Fibroblast of lung (primary cell): ENCODE measurements around the gene GNAT3. TPM values are rescaled to one million over a fixed set of nuclear protein-coding genes. Genes with fewer than 3 reads are reported as not detected.
A peak's percentile ranks its signal among the peaks of the same experiment; 100 is the strongest.

ENCODE experiments used
- DNase-seq, 2 donors: peaks; one replicate each; pipeline versions ENCODE4 v3.0.0 to v3.0.0-alpha.2; 2010; ENCODE audit warnings: low read depth in 2 of 2
- H2AFZ ChIP-seq: 2 replicates; pipeline ENCODE4 v1.5.1; 2012; ENCODE audit warnings: low read length, control low read depth, inconsistent platforms
- H3K27ac ChIP-seq: 2 replicates; pipeline ENCODE4 v1.5.1; 2011; ENCODE audit warnings: low read length, control low read depth; ENCODE audit not compliant: insufficient read depth
- H3K27me3 ChIP-seq: 2 replicates; pipeline ENCODE4 v1.5.1; 2011; ENCODE audit warnings: mild to moderate bottlenecking, low read length; ENCODE audit not compliant: control insufficient read depth, insufficient read depth
- H3K36me3 ChIP-seq: 2 replicates; pipeline ENCODE4 v1.5.1; 2011; ENCODE audit warnings: low read length; ENCODE audit not compliant: control insufficient read depth, insufficient read depth
- H3K4me1 ChIP-seq: 2 replicates; pipeline ENCODE4 v1.5.1; 2011; ENCODE audit warnings: low read length; ENCODE audit not compliant: control insufficient read depth, insufficient read depth; ENCODE audit errors: extremely low read depth
- H3K4me2 ChIP-seq: 2 replicates; pipeline ENCODE4 v1.5.1; 2011; ENCODE audit warnings: low read length, control low read depth; ENCODE audit not compliant: insufficient read depth; ENCODE audit errors: extremely low read depth
- H3K4me3 ChIP-seq, 4 experiments: fragments of 200-600 bp in 1 of 4; sonication (generic) in 1 of 4; replicated peaks in 1 of 4; 2 replicates each; pipeline ENCODE4 v1.5.1; 2011 to 2016; ENCODE audit warnings: low read length in 4 of 4, low read depth in 3 of 4, mild to moderate bottlenecking in 3 of 4, control low read depth in 2 of 4, inconsistent platforms in 1 of 4, mixed read lengths in 1 of 4; ENCODE audit not compliant: insufficient read depth in 1 of 4; ENCODE audit errors: control extremely low read depth in 1 of 4
- H3K79me2 ChIP-seq: 2 replicates; pipeline ENCODE4 v1.5.1; 2012; ENCODE audit warnings: mild to moderate bottlenecking, low read length, inconsistent platforms; ENCODE audit not compliant: control insufficient read depth, insufficient read depth
- H3K9ac ChIP-seq: 2 replicates; pipeline ENCODE4 v1.5.1; 2011; ENCODE audit warnings: mild to moderate bottlenecking, low read length, control low read depth; ENCODE audit not compliant: insufficient read depth
- H3K9me3 ChIP-seq: 2 replicates; pipeline ENCODE4 v1.5.1; 2012; ENCODE audit warnings: low read depth, low read length; ENCODE audit not compliant: control insufficient read depth, insufficient read depth
- H4K20me1 ChIP-seq: 2 replicates; pipeline ENCODE4 v1.5.1; 2011; ENCODE audit warnings: low read length; ENCODE audit not compliant: control insufficient read depth, insufficient read depth; ENCODE audit errors: extremely low read depth
- CTCF ChIP-seq, 2 donors: IDR thresholded peaks in 1 of 2; conservative IDR thresholded peaks in 1 of 2; 1 replicate in 1 of 2; 2 replicates in 1 of 2; pipeline ENCODE4 v1.5.1; 2011 to 2012; ENCODE audit warnings: low read length in 2 of 2, control low read depth in 1 of 2, inconsistent platforms in 1 of 2, low read depth in 1 of 2, mild to moderate bottlenecking in 1 of 2
- EZH2 ChIP-seq: IDR thresholded peaks from 2 replicates; pipeline ENCODE4 v1.5.1; 2012; ENCODE audit warnings: low read length, control low read depth, mild to moderate bottlenecking; ENCODE audit errors: missing control alignments
- polyA plus RNA-seq, 2 donors: library from polyadenylated mRNA; depleted of rRNA in 1 of 2; stranded (reverse) in 1 of 2; unstranded in 1 of 2; fragments of >200 nt; gene quantifications; 2 replicates each; pipeline ENCODE4 v1.2.1, GENCODE V29; 2011 to 2012; ENCODE audit warnings: missing spikeins in 1 of 2
- total RNA-seq: library from RNA; depleted of rRNA; stranded (reverse); fragments of >200 nt; gene quantifications from 2 replicates; pipeline ENCODE4 v1.2.1, GENCODE V29; 2014

The GNAT3 gene
- total and polyA plus RNA-seq, 2 donors (not counting 1 experiment from before 2014, with no cell fraction given), result not detected

GRCh38 chr7:80498481-80499349 lies 13.1 kb downstream of the GNAT3 start:
- Histone ChIP-seq H3K9ac (peak overlapping the region; percentile 14), H3K27ac (peak overlapping the region; percentile 74), H3K4me2 (peak overlapping the region; percentile 58), H3K27me3 (no peaks in the 10 kb centered on the region), H2AFZ (no peak overlapping the region), H3K4me1 (peaks cover 5% of the 10 kb centered on the region), H3K36me3 (no peaks in the 10 kb centered on the region), H3K79me2 (no peaks in the 10 kb centered on the region), H3K4me3 (no peak overlapping the region), H4K20me1 (no peaks in the 10 kb centered on the region), H3K9me3 (no peaks in the 10 kb centered on the region)
- DNase-seq, result peak; percentile 53 to 92
- TF ChIP-seq CTCF (conservative IDR thresholded peaks at IDR 0.05 in 1 of 2, IDR thresholded peaks at IDR 0.05 in 1 of 2; ENCODE audit: low read depth in 1 of 2, low read length in 2 of 2) (no peak), EZH2 (no peak)

GRCh38 chr7:80496586-80496985 lies 15.3 kb downstream of the GNAT3 start:
- H3K4me2 ChIP-seq, result no peak overlapping the region

More at GRCh38 chr7:80496586-80496985, 15.3 kb downstream of the GNAT3 start:
- Histone ChIP-seq H3K36me3 (no peaks in the 10 kb centered on the region), H3K27ac (no peak overlapping the region), H2AFZ (no peak overlapping the region), H3K9me3 (no peaks in the 10 kb centered on the region), H3K4me1 (peaks cover 5% of the 10 kb centered on the region), H3K27me3 (no peaks in the 10 kb centered on the region), H3K9ac (no peak overlapping the region), H3K4me3 (no peak overlapping the region), H3K79me2 (no peaks in the 10 kb centered on the region), H4K20me1 (no peaks in the 10 kb centered on the region)
- no peak for TF ChIP-seq CTCF (conservative IDR thresholded peaks at IDR 0.05 in 1 of 2, IDR thresholded peaks at IDR 0.05 in 1 of 2; ENCODE audit: low read depth in 1 of 2, low read length in 2 of 2)
- no peak for TF ChIP-seq EZH2
- peak; percentile 23 to 41 for DNase-seq
